KG1 (cell line): Measurements from ENCODE around the gene RYR2.
"Not testable (repeated sequence)": the region's sequence is repeated elsewhere in the genome, so short reads cannot be mapped to it uniquely, and the experiment has no call there.

Source experiments
- DNase-seq: peaks from one replicate; lab custom pipeline; 2025; lab: John Stamatoyannopoulos, UW

RYR2 gene

DNA sequence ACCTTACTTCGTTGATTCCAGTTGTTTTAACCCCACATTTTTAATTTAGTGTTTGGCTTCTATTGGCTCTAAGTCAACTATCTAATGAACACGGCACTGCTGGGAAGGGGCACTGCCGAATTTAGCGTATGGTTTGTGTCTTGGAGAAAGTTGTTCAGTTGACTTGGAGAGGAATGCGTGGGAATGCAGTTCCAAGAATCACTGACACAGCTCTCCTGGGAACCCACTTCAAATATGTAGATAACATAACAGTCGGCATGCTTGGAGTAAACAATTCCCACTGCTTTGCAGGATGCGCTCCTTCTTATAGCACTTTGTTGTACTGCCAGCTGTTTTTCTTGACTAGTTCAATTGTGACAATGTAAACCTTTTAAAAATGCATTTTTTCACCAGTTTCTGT lies 104.3 kb downstream of the RYR2 start:
- DNase-seq = no peak

DNA sequence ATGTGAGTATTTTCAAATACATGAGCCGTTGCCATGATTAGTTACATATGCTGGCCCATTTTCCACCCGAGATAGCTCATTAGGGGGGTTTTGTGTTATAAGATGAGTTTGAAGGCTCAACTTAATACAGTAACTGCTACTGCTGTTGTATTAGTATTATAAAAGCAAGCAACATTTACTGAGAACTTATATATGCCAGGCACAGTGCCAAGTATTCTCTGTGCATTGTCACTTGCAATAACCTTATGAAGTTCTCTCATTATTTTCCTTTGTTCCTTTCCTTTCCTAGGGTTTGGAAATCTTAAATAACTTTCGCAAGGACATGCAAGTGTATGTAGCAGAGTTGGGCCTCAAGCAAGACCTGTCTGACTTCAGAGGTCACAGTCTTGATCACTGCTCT lies 107.9 kb downstream of the RYR2 start:
- DNase-seq = no peak

DNA sequence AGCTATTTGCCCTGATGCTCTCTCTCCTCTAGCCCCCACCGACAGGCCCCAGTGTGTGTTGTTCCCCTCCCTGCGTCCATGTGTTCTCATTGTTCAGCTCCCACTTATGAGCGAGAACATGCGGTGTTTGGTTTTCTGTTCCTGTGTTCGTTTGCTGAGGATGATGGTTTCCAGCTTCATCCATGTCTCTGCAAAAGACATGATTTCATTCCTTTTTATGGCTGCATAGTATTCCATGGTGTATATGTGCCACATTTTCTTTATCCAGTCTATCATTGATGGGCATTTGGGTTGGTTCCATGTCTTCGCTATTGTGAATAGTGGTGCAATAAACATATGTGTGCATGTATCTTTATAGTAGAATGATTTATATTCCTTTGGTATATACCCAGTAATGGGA lies 110.0 kb downstream of the RYR2 start:
- not testable (repeated sequence) for DNase-seq

- DNase-seq = no peak
These were observed 110.7 kb downstream of the RYR2 start for GRCh38 chr1:237152506-237153335.

DNA sequence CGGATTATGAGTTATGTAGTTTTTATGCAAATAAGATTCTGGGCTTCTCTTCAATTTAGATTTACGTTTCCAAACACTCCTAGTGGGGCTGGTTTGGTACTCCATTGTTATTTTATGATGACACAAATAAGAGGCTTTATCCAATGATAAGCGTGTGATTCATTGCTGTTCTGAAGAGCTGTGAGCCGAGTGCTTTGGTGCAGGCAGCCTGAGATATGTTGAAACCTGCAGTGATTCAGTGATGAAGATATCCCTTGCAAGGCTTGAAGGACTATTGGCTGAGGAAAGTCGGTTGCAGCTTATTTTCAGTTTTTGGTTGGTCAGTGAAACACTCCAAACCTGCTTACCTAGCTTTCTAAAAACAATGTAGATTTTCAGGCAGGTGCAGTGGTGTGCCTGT lies 112.2 kb downstream of the RYR2 start:
- no peak for DNase-seq

DNA sequence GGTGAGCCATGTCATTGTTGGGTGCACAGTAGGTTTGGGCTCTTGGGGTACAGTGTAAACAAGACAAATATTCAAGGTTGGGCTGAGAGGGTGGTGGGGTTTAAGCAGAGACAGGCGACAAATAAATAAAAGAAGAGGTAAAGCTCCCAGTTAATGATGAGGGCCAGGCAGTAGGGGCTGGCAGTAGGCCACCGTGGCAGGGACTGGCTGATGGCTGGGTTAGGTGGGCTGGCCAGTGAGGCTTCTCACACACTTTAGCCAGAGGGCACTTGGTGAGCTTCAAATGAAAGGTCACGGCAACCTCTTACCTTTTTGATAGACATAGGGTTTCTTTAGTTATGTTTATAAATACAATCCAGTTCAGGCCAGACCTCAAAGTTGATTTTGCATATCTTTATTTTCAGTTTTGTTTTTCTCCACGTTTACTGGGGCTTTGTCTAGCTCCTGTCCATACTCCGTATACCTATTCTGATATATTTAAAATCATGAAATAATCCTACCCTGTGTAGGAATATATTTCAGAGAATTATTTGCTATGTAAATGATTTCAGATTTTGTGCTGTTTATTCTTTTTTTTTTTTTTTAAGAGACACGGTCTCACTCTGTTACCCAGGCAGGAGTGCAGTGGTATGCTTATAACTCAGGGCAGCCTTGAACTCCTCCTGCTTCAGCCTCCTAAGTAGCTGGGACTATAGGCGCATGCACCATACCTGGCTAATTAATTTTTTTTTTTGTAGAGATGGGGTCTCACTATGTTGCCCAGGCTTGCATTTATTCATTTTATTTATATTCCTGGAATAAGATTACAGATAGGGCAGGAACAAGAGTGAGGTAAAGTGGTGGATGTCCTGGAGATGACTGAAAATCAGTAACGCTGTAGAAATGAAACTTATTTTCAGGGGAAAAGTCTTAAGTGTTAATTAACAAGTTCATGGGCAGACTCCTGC lies 122.7 kb downstream of the RYR2 start:
- no peak for DNase-seq

- no peak for DNase-seq
These were observed 124.1 kb downstream of the RYR2 start for GRCh38 chr1:237166086-237166485.

DNA sequence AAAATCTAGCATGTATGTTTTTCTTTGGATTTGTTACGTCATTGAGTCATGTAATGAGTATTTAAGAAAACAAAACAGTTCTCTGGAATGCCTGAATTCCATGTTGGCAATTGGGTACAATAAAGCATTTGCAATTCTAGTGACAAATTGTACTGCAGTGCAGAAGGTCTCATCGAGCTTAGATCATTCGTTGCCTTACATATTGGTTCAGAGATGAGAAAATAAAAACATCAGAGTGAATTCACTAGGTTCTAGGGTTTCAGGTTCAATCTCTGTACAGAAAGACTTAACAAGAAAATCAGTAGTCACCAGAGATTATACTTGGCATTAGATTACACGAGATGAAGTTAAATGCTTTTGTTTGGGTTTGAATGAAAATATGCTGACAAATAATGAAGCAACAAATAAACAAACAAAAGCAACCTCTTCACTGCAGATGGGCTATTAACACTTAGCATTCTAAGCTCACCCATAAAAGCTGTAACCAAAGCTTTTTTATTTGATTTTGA lies 124.7 kb downstream of the RYR2 start:
- no peak for DNase-seq

- DNase-seq = no peak
These were observed 128.2 kb downstream of the RYR2 start for GRCh38 chr1:237170149-237170548.

- no peak for DNase-seq
These were observed 129.6 kb downstream of the RYR2 start for GRCh38 chr1:237171454-237172117.

DNA sequence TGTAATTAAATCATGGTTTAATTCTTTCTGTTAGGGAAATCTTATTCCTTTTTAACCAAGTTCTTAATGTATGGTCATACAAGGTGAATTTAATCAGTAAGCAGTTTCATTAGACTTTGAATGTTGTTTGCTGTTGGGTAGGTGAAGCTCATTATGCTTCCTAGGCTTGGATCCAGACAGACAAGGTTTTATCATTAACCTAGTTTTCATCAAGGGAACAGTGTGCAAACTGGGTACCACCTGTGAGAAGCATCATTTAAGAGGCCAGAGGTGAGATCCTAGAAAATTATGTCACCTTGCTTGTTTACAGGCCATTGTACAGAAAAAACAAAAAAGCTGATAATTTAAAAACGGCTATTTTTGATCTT lies 130.1 kb downstream of the RYR2 start:
- DNase-seq = no peak

DNA sequence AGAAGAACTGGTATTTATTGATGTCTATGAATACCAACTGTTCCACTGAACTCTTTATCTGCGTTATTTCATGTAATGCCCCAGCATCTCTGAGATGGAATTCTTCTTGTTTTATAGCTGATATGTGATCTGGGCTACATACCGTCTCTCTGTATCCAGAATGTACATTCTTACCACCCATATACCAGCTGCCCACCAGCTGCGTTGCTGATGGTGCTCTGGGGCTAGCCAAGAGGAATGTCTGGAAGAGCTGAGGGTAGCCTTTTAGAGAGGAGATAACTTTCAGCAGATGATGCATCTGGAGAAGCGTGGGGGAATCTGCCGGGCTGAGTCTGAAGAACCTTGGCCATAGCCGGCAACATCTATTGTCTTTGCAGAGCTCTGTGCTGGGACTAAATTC lies 137.5 kb downstream of the RYR2 start:
- DNase-seq = no peak

GRCh38 chr1:237180256-237180655 lies 138.3 kb downstream of the RYR2 start:
- DNase-seq = no peak

- DNase-seq = no peak
These were observed 139.8 kb downstream of the RYR2 start for GRCh38 chr1:237181743-237182317.

- DNase-seq = no peak
These were observed 142.1 kb downstream of the RYR2 start for GRCh38 chr1:237183963-237184540.

- no peak for DNase-seq
These were observed 144.7 kb downstream of the RYR2 start for GRCh38 chr1:237186675-237187074.

GRCh38 chr1:237187842-237188241 lies 145.9 kb downstream of the RYR2 start:
- no peak for DNase-seq

- no peak for DNase-seq
These were observed 149.4 kb downstream of the RYR2 start for GRCh38 chr1:237191403-237191802.

GRCh38 chr1:237197470-237198425 lies 155.8 kb downstream of the RYR2 start:
- no peak for DNase-seq

GRCh38 chr1:237199026-237199425 lies 157.0 kb downstream of the RYR2 start:
- DNase-seq = no peak
